D721Med (cell line): ENCODE data around the gene GALR1.

Source experiments
- DNase-seq: peaks from one replicate; pipeline ENCODE4 v3.0.0; 2011; ENCODE audit warnings: low spot score; ENCODE audit not compliant: insufficient read length
- FAIRE-seq: peaks from 2 replicates; lab custom pipeline; 2011; peaks lifted over from hg19 to GRCh38; lab: Jason Lieb, UNC
- TF ChIP-seq, protein P1 (sequence below): IDR thresholded peaks from 2 replicates; pipeline ENCODE4 v1.5.1; 2012; ENCODE audit warnings: mild to moderate bottlenecking, control low read depth; ENCODE audit not compliant: insufficient read depth; ENCODE audit errors: missing control alignments

Gene GALR1

DNA sequence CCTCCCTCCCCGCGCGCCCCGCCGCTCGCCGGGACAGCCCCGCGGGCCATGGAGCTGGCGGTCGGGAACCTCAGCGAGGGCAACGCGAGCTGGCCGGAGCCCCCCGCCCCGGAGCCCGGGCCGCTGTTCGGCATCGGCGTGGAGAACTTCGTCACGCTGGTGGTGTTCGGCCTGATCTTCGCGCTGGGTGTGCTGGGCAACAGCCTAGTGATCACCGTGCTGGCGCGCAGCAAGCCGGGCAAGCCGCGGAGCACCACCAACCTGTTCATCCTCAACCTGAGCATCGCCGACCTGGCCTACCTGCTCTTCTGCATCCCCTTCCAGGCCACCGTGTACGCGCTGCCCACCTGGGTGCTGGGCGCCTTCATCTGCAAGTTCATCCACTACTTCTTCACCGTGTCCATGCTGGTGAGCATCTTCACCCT is 865 bp downstream of the GALR1 start:
- DNase-seq = no peak
- TF ChIP-seq, protein P1, sequence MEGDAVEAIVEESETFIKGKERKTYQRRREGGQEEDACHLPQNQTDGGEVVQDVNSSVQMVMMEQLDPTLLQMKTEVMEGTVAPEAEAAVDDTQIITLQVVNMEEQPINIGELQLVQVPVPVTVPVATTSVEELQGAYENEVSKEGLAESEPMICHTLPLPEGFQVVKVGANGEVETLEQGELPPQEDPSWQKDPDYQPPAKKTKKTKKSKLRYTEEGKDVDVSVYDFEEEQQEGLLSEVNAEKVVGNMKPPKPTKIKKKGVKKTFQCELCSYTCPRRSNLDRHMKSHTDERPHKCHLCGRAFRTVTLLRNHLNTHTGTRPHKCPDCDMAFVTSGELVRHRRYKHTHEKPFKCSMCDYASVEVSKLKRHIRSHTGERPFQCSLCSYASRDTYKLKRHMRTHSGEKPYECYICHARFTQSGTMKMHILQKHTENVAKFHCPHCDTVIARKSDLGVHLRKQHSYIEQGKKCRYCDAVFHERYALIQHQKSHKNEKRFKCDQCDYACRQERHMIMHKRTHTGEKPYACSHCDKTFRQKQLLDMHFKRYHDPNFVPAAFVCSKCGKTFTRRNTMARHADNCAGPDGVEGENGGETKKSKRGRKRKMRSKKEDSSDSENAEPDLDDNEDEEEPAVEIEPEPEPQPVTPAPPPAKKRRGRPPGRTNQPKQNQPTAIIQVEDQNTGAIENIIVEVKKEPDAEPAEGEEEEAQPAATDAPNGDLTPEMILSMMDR = no peak
- FAIRE-seq = no peak

DNA sequence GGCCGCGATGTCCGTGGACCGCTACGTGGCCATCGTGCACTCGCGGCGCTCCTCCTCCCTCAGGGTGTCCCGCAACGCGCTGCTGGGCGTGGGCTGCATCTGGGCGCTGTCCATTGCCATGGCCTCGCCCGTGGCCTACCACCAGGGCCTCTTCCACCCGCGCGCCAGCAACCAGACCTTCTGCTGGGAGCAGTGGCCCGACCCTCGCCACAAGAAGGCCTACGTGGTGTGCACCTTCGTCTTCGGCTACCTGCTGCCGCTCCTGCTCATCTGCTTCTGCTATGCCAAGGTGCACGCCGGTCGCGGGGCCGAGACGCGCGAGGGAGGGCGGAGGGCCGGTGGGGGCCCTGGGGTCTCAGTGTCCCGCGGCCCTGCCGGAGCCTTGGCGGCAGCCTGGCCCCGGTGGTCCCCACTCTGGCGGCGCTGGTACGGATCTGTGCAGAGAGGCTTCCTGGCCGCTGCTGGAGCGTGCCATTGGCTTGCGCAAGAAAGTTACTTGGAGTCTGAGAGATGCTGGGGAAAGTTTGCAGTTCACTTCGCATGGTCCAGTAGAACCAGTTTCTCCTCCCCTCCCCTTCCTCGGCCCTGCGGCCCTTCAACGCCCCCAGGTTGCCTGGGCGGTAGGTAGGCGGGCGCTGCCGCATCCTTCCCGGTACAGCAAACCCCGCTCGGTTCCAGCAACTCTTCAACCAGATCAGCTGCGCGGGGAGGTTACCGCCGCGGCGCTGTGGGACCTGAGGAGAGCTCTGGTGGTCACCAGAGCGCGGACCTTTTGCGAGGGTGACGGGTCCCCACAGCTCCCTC is 1.5 kb downstream of the GALR1 start:
- DNase-seq (no peak), FAIRE-seq (no peak)
- TF ChIP-seq, protein P1 = no peak

DNA sequence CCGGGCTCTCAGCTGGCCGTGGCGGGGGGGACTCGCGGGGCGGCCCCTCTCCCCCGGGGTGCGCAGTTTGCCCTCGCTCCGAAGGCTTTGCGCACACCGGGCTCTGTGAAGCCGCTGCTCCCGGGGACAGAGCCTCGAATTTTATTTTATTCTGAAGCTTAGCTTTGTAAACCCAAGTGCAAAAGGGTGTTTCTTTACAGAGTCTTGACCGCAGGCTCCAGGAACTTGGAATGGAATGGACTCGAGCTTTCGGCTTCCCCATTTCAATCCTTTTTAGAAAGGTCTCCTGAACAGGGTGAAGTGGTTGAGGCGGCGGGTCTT is 2.0 kb downstream of the GALR1 start:
- DNase-seq = no peak
- TF ChIP-seq, protein P1 = no peak
- no peak for FAIRE-seq

DNA sequence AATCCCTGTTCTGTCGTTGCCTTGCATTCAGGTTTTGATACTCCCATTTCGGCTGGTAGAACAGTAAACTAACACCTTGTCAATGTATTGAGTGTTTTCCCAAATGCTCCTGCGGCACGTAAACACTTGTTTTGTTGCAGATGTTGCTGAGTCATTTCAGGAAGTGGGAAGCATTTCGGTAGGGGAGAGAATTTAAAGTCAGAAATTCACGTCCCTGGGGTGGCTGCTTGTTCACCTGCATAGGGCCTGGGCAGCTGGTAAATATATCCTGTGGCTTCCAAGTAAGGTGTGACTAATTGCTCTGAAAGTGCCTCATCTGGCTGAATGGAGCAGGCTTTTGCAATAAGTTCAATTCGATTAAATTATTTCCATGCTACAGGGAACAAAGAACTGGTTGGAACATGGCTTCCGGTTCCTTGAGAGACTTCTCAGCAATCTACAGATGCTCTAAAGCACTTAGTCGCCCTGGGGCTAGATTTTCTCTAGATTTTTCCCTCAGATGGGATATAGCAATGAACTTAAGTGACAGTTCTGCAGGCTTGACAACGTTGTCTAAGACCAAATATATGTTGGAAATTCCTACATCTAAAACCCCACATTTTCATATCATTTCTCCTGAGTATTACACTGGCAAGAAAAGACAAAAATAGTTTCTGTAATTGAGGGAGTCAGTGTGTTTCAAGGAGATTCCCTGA is 5.2 kb downstream of the GALR1 start:
- FAIRE-seq (peak; percentile 71), DNase-seq (no peak)
- TF ChIP-seq, protein P1 = no peak

DNA sequence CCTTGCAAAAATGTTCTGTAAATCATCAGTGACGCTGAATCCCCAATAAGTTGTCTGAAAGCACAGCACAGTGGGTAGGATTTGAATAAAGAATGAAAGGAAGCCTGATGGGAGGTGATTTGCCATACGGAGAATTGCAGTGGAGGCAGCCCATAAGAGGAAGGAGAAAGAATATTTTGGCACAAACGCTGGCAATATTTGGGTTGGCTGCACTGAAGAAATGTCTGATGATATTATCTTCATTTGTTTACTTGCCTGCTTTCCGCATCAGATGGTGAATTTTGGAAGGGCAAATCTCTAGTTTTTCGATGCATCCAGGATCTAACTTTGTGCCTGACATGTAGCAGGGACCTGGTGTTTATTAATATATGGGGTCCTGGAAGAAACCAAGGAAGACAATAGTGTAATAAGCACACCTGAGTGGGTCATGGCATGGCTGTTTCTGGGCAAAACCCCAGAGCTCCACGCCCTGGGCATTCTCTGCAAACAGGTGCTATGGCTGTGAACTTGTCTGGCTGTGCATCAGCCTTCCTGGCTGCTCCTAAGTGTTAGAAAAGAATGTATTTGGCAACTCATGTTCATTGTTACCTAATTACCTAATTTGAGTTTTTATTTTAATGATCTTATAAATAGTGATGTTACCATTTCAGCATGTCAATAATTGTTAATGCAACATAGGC is 5.9 kb downstream of the GALR1 start:
- no peak for DNase-seq
- TF ChIP-seq, protein P1 = no peak
- no peak for FAIRE-seq

DNA sequence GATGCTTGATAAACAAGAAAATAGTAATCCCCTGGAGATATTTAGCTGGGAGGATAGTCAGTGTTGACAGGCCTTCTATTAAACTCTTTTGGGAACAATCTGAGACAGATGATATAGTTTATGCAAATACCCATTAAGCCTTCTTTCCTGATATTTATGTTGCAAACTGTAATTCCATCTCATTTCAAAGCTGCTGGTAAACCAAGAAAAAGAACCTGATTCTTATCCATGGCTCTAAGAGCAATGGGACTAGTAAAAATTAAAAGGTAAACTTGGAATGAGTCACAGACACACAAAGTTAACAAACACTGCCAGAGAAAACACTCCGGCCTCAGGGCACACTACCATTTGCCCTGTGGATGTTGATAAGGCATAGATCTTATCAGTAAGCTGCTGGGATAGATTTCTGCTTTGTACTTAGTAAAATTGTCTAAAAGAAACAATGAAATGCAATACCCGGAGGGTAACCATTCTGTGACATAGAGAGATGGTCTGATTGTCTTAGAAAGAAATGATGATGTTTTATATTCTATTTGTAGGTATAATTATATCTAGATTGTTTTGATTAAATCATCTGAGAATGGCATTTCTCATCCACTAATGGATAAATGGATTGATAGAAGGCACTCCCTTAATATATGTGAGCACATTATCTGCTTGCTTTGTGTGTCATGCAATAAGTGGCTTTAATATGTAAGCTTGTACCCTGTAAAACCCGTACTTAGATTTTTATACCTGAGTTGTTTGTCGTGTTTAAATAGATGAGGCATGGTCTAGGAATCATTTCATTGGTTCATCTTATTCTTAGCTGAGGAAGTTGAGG is 13.2 kb downstream of the GALR1 start:
- FAIRE-seq = peak; percentile 88
- TF ChIP-seq, protein P1 = no peak
- no peak for DNase-seq
